HepG2 (cell line): Measurements from ENCODE around the gene DNAJB2. TPM values are rescaled to one million over a fixed set of nuclear protein-coding genes. Genes with fewer than 3 reads are reported as not detected.

Experiments
- CBX1 ChIP-seq: IDR thresholded peaks from one replicate; pipeline ENCODE4 v1.6.1; 2016; ENCODE audit warnings: antibody characterized with exemption, low read depth
- FOSL1 ChIP-seq: sonication (generic); formaldehyde crosslinking; IDR thresholded peaks from 2 replicates; pipeline ENCODE4 v1.9.0; 2021; ENCODE audit warnings: missing genetic modification reagents, borderline replicate concordance
- GFI1 ChIP-seq: sonication (generic); formaldehyde crosslinking; IDR thresholded peaks from 2 replicates; pipeline ENCODE4 v1.5.0; 2020; ENCODE audit warnings: missing genetic modification reagents, mild to moderate bottlenecking, borderline replicate concordance
- GLI4 ChIP-seq: sonication (generic); formaldehyde crosslinking; IDR thresholded peaks from 2 replicates; pipeline ENCODE4 v1.5.1; 2020; ENCODE audit warnings: missing genetic modification reagents, mild to moderate bottlenecking, moderate library complexity, borderline replicate concordance
- HNF4A ChIP-seq: sonication (generic); formaldehyde crosslinking; IDR thresholded peaks from 2 replicates; pipeline ENCODE4 v1.4.0; 2020; ENCODE audit warnings: missing genetic modification reagents
- IKZF4 ChIP-seq: sonication (generic); formaldehyde crosslinking; IDR thresholded peaks from 2 replicates; pipeline ENCODE4 v1.5.1; 2020; ENCODE audit warnings: borderline replicate concordance, mild to moderate bottlenecking, low read depth, missing genetic modification reagents; ENCODE audit errors: not compliant biosample characterization
- JUND ChIP-seq: sonication (generic); formaldehyde crosslinking; IDR thresholded peaks from 2 replicates; pipeline ENCODE4 v1.8.0; 2022; ENCODE audit warnings: mild to moderate bottlenecking, missing genetic modification reagents
- KDM4B ChIP-seq: sonication (generic); formaldehyde crosslinking; IDR thresholded peaks from 2 replicates; pipeline ENCODE4 v1.4.0; 2020; ENCODE audit warnings: missing genetic modification reagents
- KDM5B ChIP-seq: sonication (generic); formaldehyde crosslinking; IDR thresholded peaks from 2 replicates; pipeline ENCODE4 v1.4.0; 2020; ENCODE audit warnings: missing genetic modification reagents, mild to moderate bottlenecking, borderline replicate concordance
- MED13 ChIP-seq: sonication (generic); formaldehyde crosslinking; IDR thresholded peaks from 2 replicates; pipeline ENCODE4 v1.5.0; 2020; ENCODE audit warnings: missing genetic modification reagents
- MIER3 ChIP-seq: IDR thresholded peaks from 2 replicates; pipeline ENCODE4 v1.6.1; 2016; ENCODE audit warnings: missing compliant biosample characterization, borderline replicate concordance
- NFYB ChIP-seq: sonication (generic); formaldehyde crosslinking; IDR thresholded peaks from 2 replicates; pipeline ENCODE4 v1.4.0; 2020; ENCODE audit warnings: missing genetic modification reagents
- PCBP1 ChIP-seq: fragments of 200-400 bp; formaldehyde crosslinking; IDR thresholded peaks from 2 replicates; pipeline ENCODE4 v1.6.1; 2017; ENCODE audit warnings: mild to moderate bottlenecking, low read depth, low read length, borderline replicate concordance
- PITX1 ChIP-seq: sonication (generic); formaldehyde crosslinking; IDR thresholded peaks from 2 replicates; pipeline ENCODE4 v1.5.1; 2020; ENCODE audit warnings: mild to moderate bottlenecking, missing genetic modification reagents
- POLR2A ChIP-seq, 2 experiments: IDR thresholded peaks; 2 replicates each; pipeline ENCODE4 v1.6.1; 2011; ENCODE audit warnings: low read depth in 2 of 2, low read length in 2 of 2, mild to moderate bottlenecking in 1 of 2, moderate library complexity in 1 of 2; ENCODE audit not compliant: insufficient read depth in 1 of 2
- RXRB ChIP-seq: IDR thresholded peaks from 2 replicates; pipeline ENCODE4 v1.6.1; 2016; ENCODE audit warnings: borderline replicate concordance, missing genetic modification reagents, missing compliant biosample characterization
- SIX1 ChIP-seq: sonication (generic); formaldehyde crosslinking; IDR thresholded peaks from 2 replicates; pipeline ENCODE4 v1.4.0; 2020; ENCODE audit warnings: missing genetic modification reagents, borderline replicate concordance
- ZMYM4 ChIP-seq: sonication (generic); formaldehyde crosslinking; IDR thresholded peaks from 2 replicates; pipeline ENCODE4 v1.8.1; 2023; ENCODE audit warnings: mild to moderate bottlenecking, missing genetic modification reagents
- ZNF530 ChIP-seq: sonication (generic); formaldehyde crosslinking; IDR thresholded peaks from 2 replicates; pipeline ENCODE4 v1.5.0; 2020; ENCODE audit warnings: low read depth, mild to moderate bottlenecking, missing genetic modification reagents
- ZNF547 ChIP-seq: sonication (generic); formaldehyde crosslinking; IDR thresholded peaks from 2 replicates; pipeline ENCODE4 v1.5.1; 2020; ENCODE audit warnings: mild to moderate bottlenecking, missing genetic modification reagents
- ZNF709 ChIP-seq: sonication (generic); formaldehyde crosslinking; IDR thresholded peaks from 2 replicates; pipeline ENCODE4 v1.5.0; 2020; ENCODE audit warnings: mild to moderate bottlenecking, missing genetic modification reagents
- polyA plus RNA-seq, 8 experiments: library from polyadenylated mRNA; depleted of rRNA in 3 of 8; stranded (reverse) in 7 of 8; unstranded in 1 of 8; fragments of >200 nt; fragmentation: Illumina TruSeq in 4 of 8; extraction: Trizol in 4 of 8; gene quantifications; 2 replicates each; pipeline versions ENCODE4 v1.2.1 to v1.2.3, GENCODE V29; 2011 to 2016; ENCODE audit warnings: low read depth in 4 of 8, missing spikeins in 1 of 8, mixed read lengths in 1 of 8; ENCODE audit not compliant: insufficient read depth in 1 of 8
- total RNA-seq, 5 experiments: library from RNA; depleted of rRNA; stranded (reverse); fragments of >200 nt; fragmentation: Illumina TruSeq; extraction: Trizol; gene quantifications; 2 replicates each; pipeline ENCODE4 v1.2.3, GENCODE V29; 2016; ENCODE audit warnings: low read depth in 1 of 5
- TF ChIP-seq, protein P1 (sequence below): IDR thresholded peaks from 2 replicates; pipeline ENCODE4 v1.6.1; 2016; ENCODE audit warnings: low read depth
- TF ChIP-seq, protein P2 (sequence below): sonication (generic); formaldehyde crosslinking; IDR thresholded peaks from 2 replicates; pipeline ENCODE4 v1.4.0; 2020; ENCODE audit warnings: missing genetic modification reagents, borderline replicate concordance
- TF ChIP-seq, protein P3 (sequence below): sonication (generic); formaldehyde crosslinking; IDR thresholded peaks from 2 replicates; pipeline ENCODE4 v1.5.1; 2020; ENCODE audit warnings: missing genetic modification reagents, mild to moderate bottlenecking, borderline replicate concordance
- TF ChIP-seq, protein P4 (sequence below): sonication (generic); formaldehyde crosslinking; IDR thresholded peaks from 2 replicates; pipeline ENCODE4 v1.5.1; 2020; ENCODE audit warnings: missing genetic modification reagents, mild to moderate bottlenecking, borderline replicate concordance

The DNAJB2 gene
- total and polyA plus RNA-seq, 2 of the 13 experiments (the other 11 are each of a cell fraction or from before 2014, with no cell fraction given): 21.3 to 31.1 TPM

DNA sequence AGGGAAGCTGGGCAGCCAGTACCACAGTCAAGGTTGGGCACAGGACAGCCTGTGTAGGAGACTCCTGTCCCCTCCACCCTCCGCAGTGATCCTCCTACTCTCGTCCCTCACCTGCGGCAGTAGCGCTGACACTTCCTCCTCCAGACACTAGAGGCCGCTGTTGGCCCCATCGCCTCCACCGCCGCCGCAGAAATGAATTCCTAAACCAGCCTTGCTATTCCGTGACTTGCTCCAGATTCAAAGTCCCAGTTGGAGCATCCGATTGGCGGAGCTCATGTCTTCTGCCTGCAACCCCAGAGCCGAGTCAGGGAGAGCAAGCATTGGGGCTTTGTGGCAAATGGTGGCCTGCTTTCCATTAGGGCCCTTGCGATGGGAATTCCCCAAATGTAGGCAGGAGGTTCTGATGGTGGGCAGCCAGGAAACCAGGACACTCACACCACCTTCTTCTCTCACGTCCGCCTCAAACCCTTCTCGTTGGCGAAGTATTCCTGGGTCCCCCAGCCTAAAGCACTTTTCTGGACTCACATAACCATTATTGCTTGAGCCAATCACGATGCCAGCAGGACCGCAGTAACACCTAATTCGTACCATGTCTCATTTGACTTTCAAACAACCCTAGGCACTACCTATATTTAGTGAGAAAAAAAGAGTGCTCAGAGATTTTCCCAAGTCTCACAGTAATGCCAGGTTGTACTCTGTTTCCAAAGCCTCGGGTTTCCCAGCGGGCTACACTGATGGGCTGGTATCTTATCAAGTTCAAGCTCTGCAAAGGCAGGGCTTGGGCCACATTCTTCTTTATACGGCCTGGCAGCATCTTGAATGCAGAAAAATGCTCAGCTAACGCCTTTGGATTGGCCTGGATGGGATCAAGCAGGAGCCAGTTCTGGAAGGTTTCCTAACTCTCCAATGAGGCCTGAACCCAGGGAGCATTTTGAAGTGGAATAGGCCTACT is 1.2 kb upstream of the DNAJB2 start (continued):
- TF ChIP-seq FOSL1 (no peak), ZNF547 (CRISPR knock-in tag) (no peak), CBX1 (no peak), NFYB (CRISPR knock-in tag) (no peak), IKZF4 (CRISPR knock-in tag) (no peak), ZMYM4 (peak; percentile 85), MED13 (CRISPR knock-in tag) (no peak), ZNF709 (no peak), RXRB (CRISPR knock-in tag) (peak; percentile 39; the same call in 1 of the 2 replicates), GLI4 (no peak), KDM5B (CRISPR knock-in tag) (peak; percentile 80), JUND (no peak), PCBP1 (no peak), ZNF530 (CRISPR knock-in tag) (no peak), GFI1 (CRISPR knock-in tag) (no peak), POLR2A (IDR thresholded peaks at IDR 0.05; ENCODE audit: insufficient read depth in 1 of 2, low read depth in 2 of 2, low read length in 2 of 2) (no peak), MIER3 (CRISPR knock-in tag) (no peak), KDM4B (CRISPR knock-in tag) (no peak), PITX1 (CRISPR knock-in tag) (no peak), HNF4A (CRISPR knock-in tag) (peak; percentile 13; the same call in 1 of the 2 replicates), SIX1 (CRISPR knock-in tag) (0 out of 2 replicates have a peak, but pooled peaks have one; percentile 25)
- TF ChIP-seq, protein P1, sequence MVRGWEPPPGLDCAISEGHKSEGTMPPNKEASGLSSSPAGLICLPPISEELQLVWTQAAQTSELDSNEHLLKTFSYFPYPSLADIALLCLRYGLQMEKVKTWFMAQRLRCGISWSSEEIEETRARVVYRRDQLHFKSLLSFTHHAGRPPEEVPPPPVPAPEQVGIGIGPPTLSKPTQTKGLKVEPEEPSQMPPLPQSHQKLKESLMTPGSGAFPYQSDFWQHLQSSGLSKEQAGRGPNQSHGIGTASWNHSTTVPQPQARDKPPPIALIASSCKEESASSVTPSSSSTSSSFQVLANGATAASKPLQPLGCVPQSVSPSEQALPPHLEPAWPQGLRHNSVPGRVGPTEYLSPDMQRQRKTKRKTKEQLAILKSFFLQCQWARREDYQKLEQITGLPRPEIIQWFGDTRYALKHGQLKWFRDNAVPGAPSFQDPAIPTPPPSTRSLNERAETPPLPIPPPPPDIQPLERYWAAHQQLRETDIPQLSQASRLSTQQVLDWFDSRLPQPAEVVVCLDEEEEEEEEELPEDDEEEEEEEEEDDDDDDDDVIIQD (CRISPR knock-in tag): peak; percentile 72; the same call in 1 of the 2 replicates
- TF ChIP-seq, protein P2, sequence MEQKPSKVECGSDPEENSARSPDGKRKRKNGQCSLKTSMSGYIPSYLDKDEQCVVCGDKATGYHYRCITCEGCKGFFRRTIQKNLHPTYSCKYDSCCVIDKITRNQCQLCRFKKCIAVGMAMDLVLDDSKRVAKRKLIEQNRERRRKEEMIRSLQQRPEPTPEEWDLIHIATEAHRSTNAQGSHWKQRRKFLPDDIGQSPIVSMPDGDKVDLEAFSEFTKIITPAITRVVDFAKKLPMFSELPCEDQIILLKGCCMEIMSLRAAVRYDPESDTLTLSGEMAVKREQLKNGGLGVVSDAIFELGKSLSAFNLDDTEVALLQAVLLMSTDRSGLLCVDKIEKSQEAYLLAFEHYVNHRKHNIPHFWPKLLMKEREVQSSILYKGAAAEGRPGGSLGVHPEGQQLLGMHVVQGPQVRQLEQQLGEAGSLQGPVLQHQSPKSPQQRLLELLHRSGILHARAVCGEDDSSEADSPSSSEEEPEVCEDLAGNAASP: peak; percentile 54; the same call in 1 of the 2 replicates
- TF ChIP-seq, protein P3, sequence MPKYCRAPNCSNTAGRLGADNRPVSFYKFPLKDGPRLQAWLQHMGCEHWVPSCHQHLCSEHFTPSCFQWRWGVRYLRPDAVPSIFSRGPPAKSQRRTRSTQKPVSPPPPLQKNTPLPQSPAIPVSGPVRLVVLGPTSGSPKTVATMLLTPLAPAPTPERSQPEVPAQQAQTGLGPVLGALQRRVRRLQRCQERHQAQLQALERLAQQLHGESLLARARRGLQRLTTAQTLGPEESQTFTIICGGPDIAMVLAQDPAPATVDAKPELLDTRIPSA (CRISPR knock-in tag): no peak
- TF ChIP-seq, protein P4, sequence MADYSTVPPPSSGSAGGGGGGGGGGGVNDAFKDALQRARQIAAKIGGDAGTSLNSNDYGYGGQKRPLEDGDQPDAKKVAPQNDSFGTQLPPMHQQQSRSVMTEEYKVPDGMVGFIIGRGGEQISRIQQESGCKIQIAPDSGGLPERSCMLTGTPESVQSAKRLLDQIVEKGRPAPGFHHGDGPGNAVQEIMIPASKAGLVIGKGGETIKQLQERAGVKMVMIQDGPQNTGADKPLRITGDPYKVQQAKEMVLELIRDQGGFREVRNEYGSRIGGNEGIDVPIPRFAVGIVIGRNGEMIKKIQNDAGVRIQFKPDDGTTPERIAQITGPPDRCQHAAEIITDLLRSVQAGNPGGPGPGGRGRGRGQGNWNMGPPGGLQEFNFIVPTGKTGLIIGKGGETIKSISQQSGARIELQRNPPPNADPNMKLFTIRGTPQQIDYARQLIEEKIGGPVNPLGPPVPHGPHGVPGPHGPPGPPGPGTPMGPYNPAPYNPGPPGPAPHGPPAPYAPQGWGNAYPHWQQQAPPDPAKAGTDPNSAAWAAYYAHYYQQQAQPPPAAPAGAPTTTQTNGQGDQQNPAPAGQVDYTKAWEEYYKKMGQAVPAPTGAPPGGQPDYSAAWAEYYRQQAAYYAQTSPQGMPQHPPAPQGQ (CRISPR knock-in tag): no peak
